Natural killer cell (primary cell): ENCODE measurements around the gene SLC16A2. TPM values are rescaled to one million over a fixed set of nuclear protein-coding genes. Genes with fewer than 3 reads are reported as not detected.

Source experiments
- ATAC-seq, 3 donors: fragments of 150-1000 bp in 2 of 3; fragments of 200-7000 bp in 1 of 3; cut with Tn5 transposase; 1 replicate in 1 of 3; 2 replicates in 2 of 3; pipeline ENCODE4 v1.10.0; 2021; ENCODE audit warnings: mild to moderate bottlenecking in 2 of 3, moderate library complexity in 2 of 3
- DNase-seq, 2 donors: peaks; one replicate each; pipeline versions ENCODE4 v3.0.0 to v3.0.0-alpha.2; 2013 to 2021; ENCODE audit warnings: mixed read lengths in 1 of 2
- H3K27ac ChIP-seq: one replicate; pipeline ENCODE4 v1.5.1; 2013; ENCODE audit warnings: mild to moderate bottlenecking, low read length
- H3K27me3 ChIP-seq: one replicate; pipeline ENCODE4 v1.6.1; 2013; ENCODE audit warnings: low read length; ENCODE audit not compliant: control insufficient read depth, insufficient read depth
- H3K36me3 ChIP-seq: one replicate; pipeline ENCODE4 v1.6.1; 2013; ENCODE audit warnings: low read length; ENCODE audit not compliant: control insufficient read depth, insufficient read depth
- H3K4me1 ChIP-seq: one replicate; pipeline ENCODE4 v1.6.1; 2013; ENCODE audit warnings: low read length; ENCODE audit not compliant: control insufficient read depth, insufficient read depth
- H3K4me3 ChIP-seq: one replicate; pipeline ENCODE4 v1.5.1; 2013; ENCODE audit warnings: low read length
- H3K9me3 ChIP-seq: one replicate; pipeline ENCODE4 v1.6.1; 2013; ENCODE audit warnings: low read length; ENCODE audit not compliant: control insufficient read depth, insufficient read depth
- H3K27ac Mint-ChIP-seq, 2 donors: one replicate each; pipeline ENCODE4 v1.8.0; 2022; ENCODE audit warnings: mild to moderate bottlenecking in 2 of 2, mixed read lengths in 2 of 2, moderate library complexity in 1 of 2
- H3K27me3 Mint-ChIP-seq, 2 donors: one replicate each; pipeline ENCODE4 v1.8.0; 2022; ENCODE audit warnings: low read depth in 2 of 2, mixed read lengths in 2 of 2
- H3K36me3 Mint-ChIP-seq: one replicate; pipeline ENCODE4 v1.8.0; 2022; ENCODE audit warnings: mixed read lengths
- H3K4me1 Mint-ChIP-seq, 2 donors: one replicate each; pipeline ENCODE4 v1.8.0; 2022; ENCODE audit warnings: mixed read lengths in 2 of 2
- H3K4me3 Mint-ChIP-seq: one replicate; pipeline ENCODE4 v1.8.0; 2022; ENCODE audit warnings: mild to moderate bottlenecking, moderate library complexity, mixed read lengths
- H3K9me3 Mint-ChIP-seq, 2 donors: one replicate each; pipeline ENCODE4 v1.8.0; 2022; ENCODE audit warnings: mixed read lengths in 2 of 2
- CTCF ChIP-seq: fragments of 200-600 bp; IDR thresholded peaks from one replicate; pipeline ENCODE4 v1.8.0; 2022; ENCODE audit warnings: antibody characterized with exemption
- WGBS: methylation state at CpG from one replicate; pipeline ENCODE4 v1.1.7; 2013; ENCODE audit warnings: missing lambda C conversion rate; ENCODE audit not compliant: insufficient coverage; 5-methylcytosine and 5-hydroxymethylcytosine counted together
- intact Hi-C: fragments of 100-400 bp; cut with micrococcal nuclease; formaldehyde crosslinking; loops from one replicate; pipeline ENCODE4 v1.14.2; 2022
- total RNA-seq, 4 donors: library from RNA; stranded (reverse); fragments of 120-200 nt in 1 of 4; gene quantifications; one replicate each; pipeline versions ENCODE4 v1.2.3 to v1.2.4, GENCODE V29; 2013 to 2022

Gene SLC16A2
- total RNA-seq, 3 donors from 2014 or later (not counting 1 experiment from before 2014, with no cell fraction given), result not detected

GRCh38 chrX:74450803-74451449, 29.6 kb downstream of the SLC16A2 start:
- no peak overlapping the region for H3K27ac ChIP-seq

GRCh38 chrX:74451450-74452198, 30.3 kb downstream of the SLC16A2 start:
- Histone ChIP-seq H3K27me3 (no peaks in the 10 kb centered on the region), H3K4me3 (no peak overlapping the region), H3K36me3 (no peaks in the 10 kb centered on the region), H3K4me1 (no peaks in the 10 kb centered on the region), H3K27ac (no peak overlapping the region), H3K9me3 (no peaks in the 10 kb centered on the region)
- Mint-ChIP-seq H3K4me3 (no peak overlapping the region), H3K27ac (no peak overlapping the region), H3K4me1 (no peaks in the 10 kb centered on the region), H3K9me3 (no peaks in the 10 kb centered on the region), H3K27me3 (no peaks in the 10 kb centered on the region), H3K36me3 (no peaks in the 10 kb centered on the region)
- DNase-seq, result no peak
- intact Hi-C loops, result no loop called here
- no peak for TF ChIP-seq CTCF
- ATAC-seq, result no peak
- 85% methylated on average over 5 of the region's 5 CpGs for whole genome bisulfite sequencing

More at GRCh38 chrX:74450803-74451449, 29.6 kb downstream of the SLC16A2 start:
- Histone ChIP-seq H3K4me3 (no peak overlapping the region), H3K27me3 (no peaks in the 10 kb centered on the region), H3K4me1 (no peaks in the 10 kb centered on the region), H3K9me3 (no peaks in the 10 kb centered on the region), H3K36me3 (no peaks in the 10 kb centered on the region)
- Mint-ChIP-seq H3K9me3 (no peaks in the 10 kb centered on the region), H3K27ac (no peak overlapping the region), H3K4me3 (no peak overlapping the region), H3K27me3 (no peaks in the 10 kb centered on the region), H3K36me3 (no peaks in the 10 kb centered on the region), H3K4me1 (no peaks in the 10 kb centered on the region)
- 71% methylated on average over 1 of the region's 1 CpG for WGBS
- TF ChIP-seq CTCF, result no peak
- intact Hi-C loops, result no loop called here
- DNase-seq (no peak), ATAC-seq (no peak)

GRCh38 chrX:74452199-74452481, 30.8 kb downstream of the SLC16A2 start:
- WGBS, result 91% methylated on average over 2 of the region's 2 CpGs

More at GRCh38 chrX:74452199-74452481, 30.8 kb downstream of the SLC16A2 start:
- no peak overlapping the region for H3K4me3 ChIP-seq
- H3K27ac Mint-ChIP-seq, result no peak overlapping the region
- H3K4me1 Mint-ChIP-seq, result no peaks in the 10 kb centered on the region
- H3K36me3 Mint-ChIP-seq, result no peaks in the 10 kb centered on the region
- intact Hi-C loops, result no loop called here
- H3K9me3 ChIP-seq, result no peaks in the 10 kb centered on the region
- ATAC-seq (no peak), DNase-seq (no peak)
- no peak overlapping the region for H3K4me3 Mint-ChIP-seq
- no peaks in the 10 kb centered on the region for H3K4me1 ChIP-seq
- no peak for TF ChIP-seq CTCF
- no peak overlapping the region for H3K27ac ChIP-seq
- peaks cover 0 to 2% of the 10 kb centered on the region in 2 donors for H3K27me3 Mint-ChIP-seq
- no peaks in the 10 kb centered on the region for H3K36me3 ChIP-seq
- H3K27me3 ChIP-seq, result no peaks in the 10 kb centered on the region
- no peaks in the 10 kb centered on the region for H3K9me3 Mint-ChIP-seq
